Endothelial cell of umbilical vein (primary cell): ENCODE data around the gene CPNE7. TPM values are rescaled to one million over a fixed set of nuclear protein-coding genes. Genes with fewer than 3 reads are reported as not detected.

ENCODE experiments used
- BruUV-seq: library from RNA; stranded (reverse); fragments of 400-500 nt; replicated peaks from 2 replicates; lab custom pipeline; 2021; lab: Mats Ljungman, UMichigan
- CTCF ChIA-PET: fragments of 300-600, 350-600 bp; sonication (Branson Sonifier 250); formaldehyde crosslinking; loops from one replicate; lab custom pipeline; 2021; ENCODE audit warnings: antibody characterized with exemption, inconsistent platforms; lab: Charles Lee
- POLR2A ChIA-PET: fragments of 300-600, 350-600 bp; sonication (Branson Sonifier 250); formaldehyde crosslinking; loops from one replicate; lab custom pipeline; 2021; ENCODE audit warnings: antibody characterized with exemption, inconsistent platforms; lab: Charles Lee
- DNase-seq: peaks from one replicate; pipeline ENCODE4 v3.0.0-alpha.2; 2011; ENCODE audit warnings: low read depth, low spot score
- FAIRE-seq: peaks from 2 replicates; lab custom pipeline; 2011; peaks lifted over from hg19 to GRCh38; lab: Jason Lieb, UNC
- H2AFZ ChIP-seq: 2 replicates; pipeline ENCODE4 v1.6.0; 2012; ENCODE audit warnings: low read depth, low read length, control low read depth, inconsistent platforms
- H3K27ac ChIP-seq: 2 replicates; pipeline ENCODE4 v1.5.1; 2011; ENCODE audit warnings: low read depth, mild to moderate bottlenecking, control low read depth, low read length, moderate library complexity; ENCODE audit not compliant: insufficient read depth
- H3K27me3 ChIP-seq, 2 experiments: 2 replicates each; pipeline versions ENCODE4 v1.6.0 to v1.6.1; 2011; ENCODE audit warnings: low read length in 2 of 2, mixed read lengths in 1 of 2; ENCODE audit not compliant: control insufficient read depth in 2 of 2, insufficient read depth in 2 of 2
- H3K36me3 ChIP-seq, 2 experiments: 2 replicates in 1 of 2; 3 replicates in 1 of 2; pipeline ENCODE4 v1.5.1; 2011; ENCODE audit warnings: low read length in 2 of 2, mild to moderate bottlenecking in 1 of 2, moderate library complexity in 1 of 2; ENCODE audit not compliant: control insufficient read depth in 2 of 2, insufficient read depth in 2 of 2; ENCODE audit errors: extremely low read depth in 1 of 2
- H3K4me1 ChIP-seq: 3 replicates; pipeline ENCODE4 v1.5.1; 2011; ENCODE audit warnings: mild to moderate bottlenecking, low read length; ENCODE audit not compliant: control insufficient read depth, insufficient read depth; ENCODE audit errors: extremely low read depth
- H3K4me2 ChIP-seq: 2 replicates; pipeline ENCODE4 v1.6.1; 2011; ENCODE audit warnings: low read length, control low read depth, mixed read lengths; ENCODE audit not compliant: insufficient read depth
- H3K4me3 ChIP-seq, 3 experiments: fragments of 200-600 bp in 1 of 3; sonication (generic), shearing (Covaris generic) in 1 of 3; replicated peaks in 1 of 3; 2 replicates each; pipeline ENCODE4 v1.5.1; 2011 to 2016; ENCODE audit warnings: control low read depth in 3 of 3, low read length in 3 of 3, mild to moderate bottlenecking in 2 of 3, inconsistent platforms in 1 of 3, low read depth in 1 of 3, moderate library complexity in 1 of 3; ENCODE audit not compliant: insufficient read depth in 1 of 3
- H3K79me2 ChIP-seq: 2 replicates; pipeline ENCODE4 v1.6.0; 2012; ENCODE audit warnings: low read length, inconsistent platforms; ENCODE audit not compliant: control insufficient read depth, insufficient read depth
- H3K9ac ChIP-seq: replicated peaks from 2 replicates; pipeline ENCODE3; 2011; ENCODE audit warnings: low read length, control low read depth; ENCODE audit not compliant: insufficient read depth; ENCODE audit errors: extremely low read depth
- H3K9me1 ChIP-seq: replicated peaks from 3 replicates; pipeline ENCODE4 v1.6.0; 2011; ENCODE audit warnings: mild to moderate bottlenecking, low read length; ENCODE audit not compliant: control insufficient read depth, insufficient read depth; ENCODE audit errors: extremely low read depth
- H3K9me3 ChIP-seq: replicated peaks from 2 replicates; pipeline ENCODE4 v1.5.1; 2012; ENCODE audit warnings: low read length, inconsistent platforms; ENCODE audit not compliant: control insufficient read depth, insufficient read depth
- H4K20me1 ChIP-seq: replicated peaks from 2 replicates; pipeline ENCODE3; 2011; ENCODE audit warnings: mild to moderate bottlenecking, low read length; ENCODE audit not compliant: control insufficient read depth, insufficient read depth; ENCODE audit errors: extremely low read depth
- EZH2 ChIP-seq: IDR thresholded peaks from 2 replicates; pipeline ENCODE4 v1.6.1; 2012; ENCODE audit warnings: borderline replicate concordance, low read depth, mild to moderate bottlenecking, moderate library complexity, low read length, inconsistent platforms; ENCODE audit not compliant: severe bottlenecking
- FOS ChIP-seq: IDR thresholded peaks from 2 replicates; pipeline ENCODE4 v1.6.1; 2011; ENCODE audit warnings: mild to moderate bottlenecking, low read length, moderate library complexity, borderline replicate concordance; ENCODE audit not compliant: insufficient read depth
- GATA2 ChIP-seq: IDR thresholded peaks from 2 replicates; pipeline ENCODE4 v1.7.0; 2011; ENCODE audit warnings: low read depth, mild to moderate bottlenecking, moderate library complexity, mixed read lengths, low read length; ENCODE audit not compliant: insufficient read length, insufficient read depth
- JUN ChIP-seq: IDR thresholded peaks from 2 replicates; pipeline ENCODE4 v1.6.1; 2011; ENCODE audit warnings: borderline replicate concordance, low read depth; ENCODE audit not compliant: insufficient read length, insufficient read depth
- MYC ChIP-seq: IDR thresholded peaks from one replicate; pipeline ENCODE4 v1.6.1; 2011; ENCODE audit warnings: mild to moderate bottlenecking, low read depth, low read length
- POLR2A ChIP-seq: IDR thresholded peaks from 2 replicates; pipeline ENCODE4 v1.6.1; 2012; ENCODE audit warnings: low read depth, mild to moderate bottlenecking, control low read depth, low read length
- POLR2AphosphoS5 ChIP-seq: IDR thresholded peaks from 2 replicates; pipeline ENCODE4 v1.6.1; 2012; ENCODE audit warnings: low read depth, mild to moderate bottlenecking, control low read depth, low read length, moderate library complexity; ENCODE audit not compliant: insufficient read depth
- dilution Hi-C: fragments of 300-500 bp; cut with MboI; formaldehyde crosslinking; loops from one replicate; pipeline ENCODE4 v1.15.0; 2019; ENCODE audit warnings: low sequenced_read_pairs; ENCODE audit not compliant: extremely low pct_ligation_motif_present
- intact Hi-C: fragments of 100-400 bp; cut with micrococcal nuclease; formaldehyde crosslinking; loops from one replicate; pipeline ENCODE4 v1.10.0; 2022
- polyA plus RNA-seq, 4 experiments: library from polyadenylated mRNA; depleted of rRNA in 3 of 4; stranded (reverse) in 3 of 4; unstranded in 1 of 4; fragments of >200 nt; gene quantifications; 2 replicates each; pipeline versions ENCODE4 v1.2.1 to v1.2.3, GENCODE V29; 2011 to 2012; ENCODE audit warnings: missing spikeins in 1 of 4
- total RNA-seq: library from RNA; stranded (reverse); gene quantifications from 2 replicates; pipeline ENCODE4 v1.2.3, GENCODE V29; 2021
- TF ChIP-seq, protein P1 (sequence below), 2 donors: IDR thresholded peaks; 1 replicate in 1 of 2; 2 replicates in 1 of 2; pipeline ENCODE4 v1.5.1; 2011; ENCODE audit warnings: low read length in 2 of 2, mild to moderate bottlenecking in 2 of 2, moderate library complexity in 2 of 2, control low read depth in 1 of 2, inconsistent platforms in 1 of 2, low read depth in 1 of 2; ENCODE audit not compliant: insufficient read depth in 1 of 2; ENCODE audit errors: extremely low read depth in 1 of 2
- TF ChIP-seq, protein P2 (sequence below): IDR thresholded peaks from 2 replicates; pipeline ENCODE4 v1.6.1; 2011; ENCODE audit not compliant: insufficient read depth, insufficient read length

The CPNE7 gene
- total and polyA plus RNA-seq, 2 donors (not counting 3 experiments of a cell fraction or from before 2014, with no cell fraction given) = 2.0 to 5.9 TPM

DNA sequence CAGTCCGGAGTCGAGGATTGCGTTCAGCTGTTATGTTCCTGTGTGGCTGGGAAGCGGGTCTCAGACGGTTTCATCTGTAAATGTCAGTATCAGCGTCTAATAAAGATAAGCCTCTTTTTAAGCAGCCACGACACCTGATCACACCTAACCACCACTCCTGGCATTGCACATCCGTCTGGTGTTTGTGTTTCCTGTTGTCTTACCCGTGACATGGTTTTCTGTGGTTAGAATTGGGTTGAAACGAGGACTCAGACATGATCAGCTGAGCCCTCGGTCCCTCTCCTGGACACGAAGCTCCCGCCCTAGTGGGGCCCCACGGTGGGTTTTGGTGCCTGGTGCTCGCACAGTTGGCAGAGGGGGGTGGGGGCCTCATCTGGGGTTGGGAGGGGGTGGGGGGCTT lies 18.3 kb downstream of the CPNE7 start:
- no peak for FAIRE-seq
- Histone ChIP-seq H3K27me3 (no peaks in the 10 kb centered on the region), H3K27ac (no peak overlapping the region), H3K9me1 (no peaks in the 10 kb centered on the region), H4K20me1 (no peaks in the 10 kb centered on the region), H3K79me2 (no peaks in the 10 kb centered on the region), H3K36me3 (no peaks in the 10 kb centered on the region), H3K9me3 (no peaks in the 10 kb centered on the region), H2AFZ (no peak overlapping the region), H3K9ac (no peak overlapping the region), H3K4me2 (no peak overlapping the region), H3K4me3 (no peak overlapping the region), H3K4me1 (no peaks in the 10 kb centered on the region)
- intact Hi-C loops = no loop called here
- BruUV-seq = no TSS peak
- TF ChIP-seq EZH2 (no peak), POLR2AphosphoS5 (no peak), MYC (no peak), JUN (no peak), FOS (no peak), GATA2 (no peak), POLR2A (no peak)
- TF ChIP-seq, protein P1, sequence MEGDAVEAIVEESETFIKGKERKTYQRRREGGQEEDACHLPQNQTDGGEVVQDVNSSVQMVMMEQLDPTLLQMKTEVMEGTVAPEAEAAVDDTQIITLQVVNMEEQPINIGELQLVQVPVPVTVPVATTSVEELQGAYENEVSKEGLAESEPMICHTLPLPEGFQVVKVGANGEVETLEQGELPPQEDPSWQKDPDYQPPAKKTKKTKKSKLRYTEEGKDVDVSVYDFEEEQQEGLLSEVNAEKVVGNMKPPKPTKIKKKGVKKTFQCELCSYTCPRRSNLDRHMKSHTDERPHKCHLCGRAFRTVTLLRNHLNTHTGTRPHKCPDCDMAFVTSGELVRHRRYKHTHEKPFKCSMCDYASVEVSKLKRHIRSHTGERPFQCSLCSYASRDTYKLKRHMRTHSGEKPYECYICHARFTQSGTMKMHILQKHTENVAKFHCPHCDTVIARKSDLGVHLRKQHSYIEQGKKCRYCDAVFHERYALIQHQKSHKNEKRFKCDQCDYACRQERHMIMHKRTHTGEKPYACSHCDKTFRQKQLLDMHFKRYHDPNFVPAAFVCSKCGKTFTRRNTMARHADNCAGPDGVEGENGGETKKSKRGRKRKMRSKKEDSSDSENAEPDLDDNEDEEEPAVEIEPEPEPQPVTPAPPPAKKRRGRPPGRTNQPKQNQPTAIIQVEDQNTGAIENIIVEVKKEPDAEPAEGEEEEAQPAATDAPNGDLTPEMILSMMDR (IDR thresholded peaks at IDR 0.05; ENCODE audit: extremely low read depth in 1 of 2, insufficient read depth in 1 of 2, low read depth in 1 of 2, low read length in 2 of 2) = no peak
- TF ChIP-seq, protein P2, sequence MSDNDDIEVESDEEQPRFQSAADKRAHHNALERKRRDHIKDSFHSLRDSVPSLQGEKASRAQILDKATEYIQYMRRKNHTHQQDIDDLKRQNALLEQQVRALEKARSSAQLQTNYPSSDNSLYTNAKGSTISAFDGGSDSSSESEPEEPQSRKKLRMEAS = no peak
- POLR2A ChIA-PET = no interaction called here
- dilution Hi-C loops = no loop called here
- no peak for DNase-seq
- CTCF ChIA-PET = no interaction called here
